Dedifferentiated amniotic fluid mesenchymal stem cell (primary cell): ENCODE measurements around the gene PPP2R5B.

Experiments
- DNase-seq: peaks from one replicate; pipeline ENCODE4 v3.0.0-alpha.2; 2016; ENCODE audit errors: extremely low spot score

The PPP2R5B gene

GRCh38 chr11:64888729-64889511 is 35.6 kb upstream of the PPP2R5B start:
- no peak for DNase-seq

GRCh38 chr11:64890522-64890939 is 34.0 kb upstream of the PPP2R5B start:
- DNase-seq: no peak

GRCh38 chr11:64891215-64891848 is 33.2 kb upstream of the PPP2R5B start:
- no peak for DNase-seq

GRCh38 chr11:64891880-64892279 is 32.6 kb upstream of the PPP2R5B start:
- no peak for DNase-seq

- no peak for DNase-seq
These were observed 32.1 kb upstream of the PPP2R5B start for GRCh38 chr11:64892411-64892831.

- no peak for DNase-seq
These were observed 31.7 kb upstream of the PPP2R5B start for GRCh38 chr11:64892838-64893193.

GRCh38 chr11:64893194-64894069 is 31.1 kb upstream of the PPP2R5B start:
- DNase-seq: no peak

GRCh38 chr11:64894070-64894811 is 30.2 kb upstream of the PPP2R5B start:
- DNase-seq: no peak

- no peak for DNase-seq
These were observed 29.6 kb upstream of the PPP2R5B start for GRCh38 chr11:64894812-64895452.

GRCh38 chr11:64896448-64897022 is 28.0 kb upstream of the PPP2R5B start:
- DNase-seq: no peak

GRCh38 chr11:64897381-64898075 is 27.0 kb upstream of the PPP2R5B start:
- no peak for DNase-seq

GRCh38 chr11:64898076-64898445 is 26.4 kb upstream of the PPP2R5B start:
- DNase-seq: no peak

GRCh38 chr11:64898541-64898940 is 25.9 kb upstream of the PPP2R5B start:
- DNase-seq: no peak

GRCh38 chr11:64900263-64900678 is 24.2 kb upstream of the PPP2R5B start:
- no peak for DNase-seq

GRCh38 chr11:64900774-64901173 is 23.7 kb upstream of the PPP2R5B start:
- no peak for DNase-seq

- no peak for DNase-seq
These were observed 22.2 kb upstream of the PPP2R5B start for GRCh38 chr11:64902102-64902900.

GRCh38 chr11:64903291-64903833 is 21.1 kb upstream of the PPP2R5B start:
- DNase-seq: no peak

GRCh38 chr11:64905516-64906313 is 18.8 kb upstream of the PPP2R5B start:
- no peak for DNase-seq

- DNase-seq: no peak
These were observed 18.2 kb upstream of the PPP2R5B start for GRCh38 chr11:64906314-64906635.
